Neural cell (in vitro differentiated cells): Measurements from ENCODE around the gene SYTL4.

ENCODE experiments used
- CTCF ChIP-seq: fragments of 450-650 bp; IDR thresholded peaks from 2 replicates; pipeline ENCODE4 v1.5.1; 2014; ENCODE audit warnings: antibody characterized with exemption, mild to moderate bottlenecking, moderate library complexity; ENCODE audit not compliant: poor library complexity, severe bottlenecking
- EP300 ChIP-seq: fragments of 450-650 bp; conservative IDR thresholded peaks from 2 replicates; pipeline ENCODE4 v1.6.1; 2014; ENCODE audit warnings: antibody characterized with exemption, mild to moderate bottlenecking, moderate library complexity; ENCODE audit not compliant: poor library complexity, severe bottlenecking
- EZH2 ChIP-seq: fragments of 200-600, 300-800 bp; shearing (Covaris generic), sonication (generic); IDR thresholded peaks from 2 replicates; pipeline ENCODE4 v1.6.1; 2014; ENCODE audit warnings: antibody characterized with exemption, low read length, borderline replicate concordance, mild to moderate bottlenecking; ENCODE audit not compliant: insufficient read depth, poor library complexity, severe bottlenecking
- MXI1 ChIP-seq: fragments of 450-650 bp; conservative IDR thresholded peaks from 2 replicates; pipeline ENCODE4 v1.6.1; 2014; ENCODE audit warnings: antibody characterized with exemption, mild to moderate bottlenecking; ENCODE audit not compliant: poor library complexity, severe bottlenecking
- POLR2AphosphoS5 ChIP-seq: IDR thresholded peaks from 2 replicates; pipeline ENCODE4 v1.6.1; 2012
- RAD21 ChIP-seq: fragments of 450-650 bp; conservative IDR thresholded peaks from 2 replicates; pipeline ENCODE4 v1.6.1; 2014; ENCODE audit warnings: antibody characterized with exemption, mild to moderate bottlenecking, moderate library complexity
- REST ChIP-seq: IDR thresholded peaks from 2 replicates; pipeline ENCODE4 v1.6.1; 2012; ENCODE audit warnings: borderline replicate concordance
- TAF1 ChIP-seq: IDR thresholded peaks from 2 replicates; pipeline ENCODE4 v1.6.1; 2012; ENCODE audit warnings: low read depth

DNA sequence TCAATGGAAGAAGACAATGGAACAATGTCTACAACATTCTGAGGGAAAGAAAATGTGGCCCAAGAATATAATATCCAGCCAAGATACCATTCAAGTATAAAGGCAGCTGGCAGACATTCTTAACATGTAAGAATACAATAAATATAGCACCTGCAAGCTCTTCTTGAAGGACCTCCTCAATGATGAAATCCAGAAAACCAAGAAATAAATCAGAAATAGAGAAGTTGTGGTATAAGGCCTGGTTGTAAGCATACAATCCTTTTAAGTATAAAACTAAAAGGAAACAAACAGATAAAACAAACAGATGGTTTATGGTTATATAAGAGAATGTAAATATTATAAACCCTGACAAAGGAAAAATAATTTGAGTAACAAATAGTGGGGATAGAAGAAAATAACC is 33.4 kb downstream of the SYTL4 start:
- TF ChIP-seq CTCF (no peak), EP300 (no peak), MXI1 (no peak), REST (no peak), EZH2 (no peak), POLR2AphosphoS5 (no peak), RAD21 (no peak), TAF1 (no peak)
